ELR (cell line): ENCODE measurements around the gene MYH15.

Source experiments
- DNase-seq: peaks from one replicate; pipeline ENCODE4 v3.0.0-alpha.2; 2015; ENCODE audit warnings: low read depth

The MYH15 gene

GRCh38 chr3:108415661-108416060 is 94.7 kb downstream of the MYH15 start:
- no peak for DNase-seq

DNA sequence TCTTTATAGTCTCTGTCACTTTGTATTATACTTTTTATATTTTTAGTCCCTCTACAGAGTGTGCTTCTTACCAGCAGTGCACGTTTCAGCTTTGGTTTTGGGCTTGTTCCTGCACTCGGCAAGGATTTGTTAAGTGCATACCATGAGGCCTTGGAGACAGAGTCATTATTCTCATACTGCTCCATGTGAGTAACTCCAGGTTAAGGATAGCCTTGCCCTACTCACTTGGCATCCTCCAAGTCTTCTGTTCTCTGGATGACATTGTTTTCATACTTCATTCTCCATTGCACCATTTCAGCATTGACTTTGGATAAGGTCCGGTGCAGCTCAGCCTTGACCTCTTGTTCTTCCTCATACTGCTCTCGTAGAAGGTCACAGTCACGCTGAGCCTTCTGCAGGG is 96.4 kb downstream of the MYH15 start:
- DNase-seq, result no peak

DNA sequence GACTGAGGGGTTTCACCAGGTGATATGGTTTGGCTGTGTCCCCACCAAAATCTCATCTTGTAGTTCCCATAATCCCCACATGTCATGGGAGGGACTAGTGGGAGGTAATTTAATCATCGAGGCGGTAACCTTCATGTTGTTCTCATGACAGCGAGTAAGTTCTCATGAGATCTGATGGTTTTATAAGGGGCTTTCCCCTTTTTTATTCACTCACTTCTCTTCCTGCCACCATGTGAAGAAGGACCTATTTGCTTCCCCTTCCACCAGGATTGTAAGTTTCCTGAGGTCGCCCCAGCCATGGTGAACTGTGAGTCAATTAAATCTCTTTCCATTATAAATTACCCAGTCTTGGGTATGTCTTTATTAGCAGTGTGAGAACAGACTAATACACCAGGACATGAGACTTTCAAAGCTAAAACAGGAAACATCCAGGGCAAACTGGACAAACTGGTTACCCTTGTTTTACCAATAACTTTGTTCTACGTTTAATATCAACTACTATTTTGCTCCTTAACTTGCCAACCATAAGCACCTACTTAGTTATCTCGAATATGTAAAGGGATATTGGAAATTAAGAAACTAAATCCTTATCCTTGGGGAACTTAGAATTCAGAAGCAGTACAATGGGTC is 98.2 kb downstream of the MYH15 start:
- DNase-seq, result no peak

GRCh38 chr3:108410531-108410984 is 99.8 kb downstream of the MYH15 start:
- no peak for DNase-seq

DNA sequence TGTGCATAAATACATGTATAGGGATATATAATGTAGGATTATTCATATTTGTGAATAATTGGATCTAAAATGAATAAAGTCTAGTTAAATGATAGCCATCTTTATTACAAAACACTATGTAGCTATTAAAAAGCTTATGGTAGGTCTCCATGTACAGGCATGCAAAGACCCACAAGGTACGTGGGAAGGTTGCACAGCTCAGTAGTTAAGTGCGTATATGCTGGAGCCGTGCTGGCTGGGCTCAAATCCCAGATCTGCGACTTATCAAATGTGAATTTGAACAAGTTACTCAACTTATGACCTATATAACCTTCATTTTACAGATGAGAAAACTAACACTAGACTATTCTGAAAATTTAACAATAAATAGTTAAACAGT is 100.6 kb downstream of the MYH15 start:
- DNase-seq, result no peak

- DNase-seq, result no peak
Measured at GRCh38 chr3:108408883-108409799, 101.3 kb downstream of the MYH15 start.

GRCh38 chr3:108407886-108408285 is 102.5 kb downstream of the MYH15 start:
- no peak for DNase-seq

- DNase-seq, result peak; percentile 82
Measured at GRCh38 chr3:108406661-108407206, 103.7 kb downstream of the MYH15 start.

DNA sequence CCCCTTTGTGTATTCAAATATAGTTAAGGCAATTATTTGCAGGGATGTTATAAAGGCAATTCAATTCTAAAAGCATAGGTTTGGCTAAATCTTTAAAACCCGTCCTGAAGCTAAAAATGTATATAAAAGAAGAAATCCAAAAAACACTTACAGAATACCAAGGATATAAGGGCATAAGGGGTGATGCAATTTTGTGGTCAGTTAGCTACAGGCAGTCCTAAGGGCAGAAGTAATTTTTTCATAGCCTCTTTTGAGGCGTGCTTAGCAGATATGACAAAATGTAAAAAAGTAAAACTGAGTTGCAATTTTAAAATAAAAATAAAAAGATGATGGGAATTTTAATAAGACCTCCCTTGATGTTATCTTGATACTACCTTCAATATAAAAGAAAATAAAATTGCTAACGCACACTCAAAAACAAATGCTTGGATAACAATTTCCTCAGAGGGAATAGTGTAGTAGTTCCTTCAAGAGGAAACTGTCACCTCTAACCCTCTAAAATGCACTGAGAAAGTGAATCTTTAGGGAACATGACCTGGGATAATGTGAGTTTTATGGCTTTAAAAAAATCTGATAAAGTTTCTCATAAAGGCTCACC is 104.2 kb downstream of the MYH15 start:
- DNase-seq, result peak; percentile 42

- peak; percentile 23 for DNase-seq
Measured at GRCh38 chr3:108404368-108404767, 106.0 kb downstream of the MYH15 start.

GRCh38 chr3:108403686-108404345 is 106.6 kb downstream of the MYH15 start:
- peak; percentile 15 for DNase-seq

DNA sequence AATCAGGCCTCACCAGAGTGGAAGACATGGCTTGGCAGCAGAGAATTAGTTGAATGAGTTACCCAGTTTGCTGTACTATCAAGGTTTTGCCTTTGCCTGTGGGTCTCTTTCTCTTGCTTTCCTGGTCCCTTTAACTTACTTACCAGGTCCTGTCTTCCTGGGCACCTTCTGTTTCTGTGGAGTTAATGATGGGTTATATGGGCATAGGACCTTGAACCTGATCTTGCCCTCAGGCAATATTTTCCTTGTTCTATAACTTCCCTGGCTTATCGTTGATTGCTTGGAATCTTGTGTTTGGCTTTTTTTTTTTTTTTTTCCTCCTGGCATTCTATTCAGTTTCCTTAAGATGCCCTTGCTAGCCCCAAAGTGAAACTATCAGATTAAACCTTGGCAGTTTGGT is 107.2 kb downstream of the MYH15 start:
- no peak for DNase-seq

- DNase-seq, result no peak
Measured at GRCh38 chr3:108401836-108402235, 108.6 kb downstream of the MYH15 start.

GRCh38 chr3:108398510-108398909 is 111.9 kb downstream of the MYH15 start:
- DNase-seq, result no peak

DNA sequence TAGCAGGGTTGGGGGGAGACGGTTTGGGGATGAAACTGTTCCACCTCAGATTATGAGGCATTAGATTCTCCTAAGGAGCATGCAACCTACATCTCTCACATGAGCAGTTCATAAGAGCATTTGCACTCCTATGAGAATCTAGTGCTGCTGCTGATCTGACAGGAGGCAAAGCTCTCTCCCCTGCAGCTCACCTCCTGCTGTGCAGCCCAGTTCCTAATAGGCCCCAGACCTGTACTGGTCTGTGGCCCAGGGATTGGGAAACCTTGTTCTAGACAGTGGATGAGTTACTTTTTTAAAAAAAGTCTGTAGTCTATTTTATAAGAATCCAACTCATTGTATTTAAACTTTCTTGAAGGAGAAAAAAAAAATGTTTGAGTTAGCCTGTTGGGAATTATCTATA is 114.1 kb downstream of the MYH15 start:
- no peak for DNase-seq

- DNase-seq, result no peak
Measured at GRCh38 chr3:108394563-108394962, 115.8 kb downstream of the MYH15 start.

DNA sequence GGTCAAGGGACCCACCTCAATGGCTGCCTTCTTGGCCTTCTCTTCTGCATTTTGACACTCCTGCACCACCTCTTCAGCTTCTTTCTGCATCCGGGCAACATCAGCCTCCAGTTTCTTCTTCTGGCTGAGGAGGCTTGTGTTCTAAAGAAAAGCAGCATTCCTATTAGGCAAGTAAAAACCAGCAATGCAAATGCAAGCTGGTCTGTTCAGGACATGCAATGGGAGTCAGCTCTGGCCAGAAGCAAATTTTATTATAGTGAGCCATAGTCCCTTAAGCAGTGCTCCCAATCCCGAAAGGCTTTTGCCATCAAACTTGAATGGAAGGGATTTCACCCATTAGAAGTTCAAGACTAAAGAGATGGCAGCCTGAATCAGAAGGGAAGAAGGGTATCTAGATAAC is 116.4 kb downstream of the MYH15 start:
- no peak for DNase-seq

- no peak for DNase-seq
Measured at GRCh38 chr3:108393128-108393900, 117.1 kb downstream of the MYH15 start.

- no peak for DNase-seq
Measured at GRCh38 chr3:108391917-108392593, 118.3 kb downstream of the MYH15 start.

DNA sequence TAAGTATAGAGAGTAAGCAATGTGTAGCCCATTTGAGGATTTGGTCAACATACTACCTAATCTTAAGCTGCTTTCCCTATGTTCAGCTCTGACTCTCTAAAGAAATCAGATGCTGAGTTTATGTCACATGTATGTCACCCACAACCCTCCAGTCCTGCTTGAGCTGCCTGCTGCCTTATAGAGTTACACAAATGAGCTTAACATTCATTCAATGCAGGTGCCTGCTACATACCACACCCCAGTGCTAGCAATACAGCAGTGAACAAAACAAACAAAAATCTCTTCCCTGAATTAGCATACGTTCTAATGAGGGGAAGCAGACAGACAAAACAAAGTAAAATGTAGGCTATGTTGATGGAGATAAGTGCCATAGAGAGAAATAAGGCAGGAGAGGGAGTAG is 121.0 kb downstream of the MYH15 start:
- no peak for DNase-seq
